ENCODE data around the gene COL6A2. TPM values are rescaled to one million over a fixed set of nuclear protein-coding genes. Genes with fewer than 3 reads are reported as not detected.

Gene COL6A2
- total RNA-seq, 1 experiment from 2014 or later, result 129 TPM

DNA sequence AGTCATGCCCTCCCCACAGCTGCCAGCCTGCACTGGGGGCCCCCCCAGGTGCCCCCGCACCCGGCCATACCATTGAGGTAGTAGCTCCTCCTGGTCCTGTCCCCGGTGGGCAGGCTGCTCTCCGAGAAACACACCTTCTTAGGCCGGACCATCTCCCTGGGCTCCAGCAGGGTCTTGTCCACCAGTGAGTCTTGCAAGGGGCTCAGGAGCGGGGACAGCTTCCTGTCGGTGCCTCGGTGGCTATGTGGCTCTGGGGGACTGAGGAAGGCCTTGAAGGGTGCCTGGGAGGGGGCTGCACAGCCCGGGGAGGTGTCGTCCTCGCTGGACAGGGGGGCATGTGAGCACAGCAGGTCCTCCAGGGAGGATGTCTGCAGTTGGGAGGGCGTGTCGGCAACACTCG lies 70.3 kb downstream of the COL6A2 start:
- no peak overlapping the region for H2BK12ac ChIP-seq (ENCODE audit: insufficient read length, low read depth, low read length)
- no peak overlapping the region for H3K14ac ChIP-seq (ENCODE audit: insufficient read depth, low read length)
- no peak overlapping the region for H3K56ac ChIP-seq (ENCODE audit: insufficient read length, low read depth, low read length)
- H3K79me2 ChIP-seq (ENCODE audit: insufficient read depth, low read length), result no peaks in the 10 kb centered on the region; the same call in 1 of the 2 replicates
- H3K27me3 ChIP-seq (ENCODE audit: insufficient read depth, low read length), result no peaks in the 10 kb centered on the region
- H3K23ac ChIP-seq (ENCODE audit: insufficient read length, low read depth, low read length), result no peak overlapping the region
- no peak overlapping the region for H3K18ac ChIP-seq (ENCODE audit: insufficient read length, low read depth, low read length)
- DNase-seq, result peak; percentile 21
- peak overlapping the region in 1 of 3 experiments; percentile 52; a peak in 1 of 7 replicates for H3K27ac Mint-ChIP-seq
- H3K27me3 Mint-ChIP-seq (ENCODE audit: low read depth), result no peaks in the 10 kb centered on the region
- no peak overlapping the region for H2AK5ac ChIP-seq (ENCODE audit: insufficient read length, low read length)
- H4K8ac ChIP-seq (replicated peaks; ENCODE audit: insufficient read length, low read depth, low read length), result no peak overlapping the region
- H3T11ph ChIP-seq (ENCODE audit: low read length), result no peak overlapping the region
- H3K4me1 ChIP-seq (ENCODE audit: insufficient read depth, low read length), result 0 out of 2 replicates have a peak, but pooled peaks cover 3% of the 10 kb centered on the region
- no peak overlapping the region for H3K9ac ChIP-seq (ENCODE audit: extremely low read depth, insufficient read length, low read length)
- H3K4me2 ChIP-seq (ENCODE audit: insufficient read depth, insufficient read length, low read length), result no peak overlapping the region
- no peak overlapping the region for H2BK5ac ChIP-seq (ENCODE audit: insufficient read length, low read length)
- H2AFZ ChIP-seq (ENCODE audit: low read length), result no peak overlapping the region
- no peaks in the 10 kb centered on the region for H4K20me1 ChIP-seq (ENCODE audit: control insufficient read depth, insufficient read depth, insufficient read length)
- H2BK15ac ChIP-seq (ENCODE audit: low read depth, low read length), result no peak overlapping the region
- TF ChIP-seq, protein P1, sequence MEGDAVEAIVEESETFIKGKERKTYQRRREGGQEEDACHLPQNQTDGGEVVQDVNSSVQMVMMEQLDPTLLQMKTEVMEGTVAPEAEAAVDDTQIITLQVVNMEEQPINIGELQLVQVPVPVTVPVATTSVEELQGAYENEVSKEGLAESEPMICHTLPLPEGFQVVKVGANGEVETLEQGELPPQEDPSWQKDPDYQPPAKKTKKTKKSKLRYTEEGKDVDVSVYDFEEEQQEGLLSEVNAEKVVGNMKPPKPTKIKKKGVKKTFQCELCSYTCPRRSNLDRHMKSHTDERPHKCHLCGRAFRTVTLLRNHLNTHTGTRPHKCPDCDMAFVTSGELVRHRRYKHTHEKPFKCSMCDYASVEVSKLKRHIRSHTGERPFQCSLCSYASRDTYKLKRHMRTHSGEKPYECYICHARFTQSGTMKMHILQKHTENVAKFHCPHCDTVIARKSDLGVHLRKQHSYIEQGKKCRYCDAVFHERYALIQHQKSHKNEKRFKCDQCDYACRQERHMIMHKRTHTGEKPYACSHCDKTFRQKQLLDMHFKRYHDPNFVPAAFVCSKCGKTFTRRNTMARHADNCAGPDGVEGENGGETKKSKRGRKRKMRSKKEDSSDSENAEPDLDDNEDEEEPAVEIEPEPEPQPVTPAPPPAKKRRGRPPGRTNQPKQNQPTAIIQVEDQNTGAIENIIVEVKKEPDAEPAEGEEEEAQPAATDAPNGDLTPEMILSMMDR (conservative IDR thresholded peaks at IDR 0.05), result no peak
- H2BK120ac ChIP-seq (ENCODE audit: low read depth, low read length, poor library complexity, severe bottlenecking), result no peak overlapping the region
- H3K36me3 Mint-ChIP-seq (ENCODE audit: insufficient read depth in 1 of 3, low read depth in 3 of 3), result peaks cover 10 to 15% (median 14%) of the 10 kb centered on the region in 3 experiments
- no peaks in the 10 kb centered on the region for H3K79me1 ChIP-seq (ENCODE audit: insufficient read depth, low read depth, low read length, poor library complexity, severe bottlenecking)
- H3K4me1 Mint-ChIP-seq, result peaks cover 0 to 3% of the 10 kb centered on the region in 2 experiments; a peak in 1 of 4 replicates
- no peaks in the 10 kb centered on the region for H3K23me2 ChIP-seq (ENCODE audit: insufficient read length, low read depth, low read length, poor library complexity, severe bottlenecking)
- no CpG with 5 or more reads among the region's 14 CpGs for WGBS (ENCODE audit: extremely low coverage, insufficient read length, low lambda C conversion rate)
- H3K9me3 Mint-ChIP-seq, result peaks cover 2 to 3% of the 10 kb centered on the region in 2 experiments; a peak in 1 of 5 replicates
- H2BK20ac ChIP-seq (ENCODE audit: low read depth, low read length, poor library complexity, severe bottlenecking), result no peak overlapping the region
- no peak overlapping the region for H3K4ac ChIP-seq (ENCODE audit: low read depth, low read length)
- H4K5ac ChIP-seq (ENCODE audit: insufficient read length, low read depth, low read length), result no peak overlapping the region
- no peak overlapping the region for H3K4me3 Mint-ChIP-seq
- no peaks in the 10 kb centered on the region for H3K9me3 ChIP-seq (ENCODE audit: control insufficient read depth, low read depth, low read length)
- H3K27ac ChIP-seq (ENCODE audit: insufficient read length, low read depth, low read length), result no peak overlapping the region
- no peak overlapping the region for H4K91ac ChIP-seq (ENCODE audit: insufficient read length, low read depth, low read length)

Measured in H9 (cell line).